ENCODE data around the gene C1QTNF12. TPM values are rescaled to one million over a fixed set of nuclear protein-coding genes. Genes with fewer than 3 reads are reported as not detected.

The C1QTNF12 gene
- polyA plus RNA-seq, 3 donors from 2014 or later, result not detected

DNA sequence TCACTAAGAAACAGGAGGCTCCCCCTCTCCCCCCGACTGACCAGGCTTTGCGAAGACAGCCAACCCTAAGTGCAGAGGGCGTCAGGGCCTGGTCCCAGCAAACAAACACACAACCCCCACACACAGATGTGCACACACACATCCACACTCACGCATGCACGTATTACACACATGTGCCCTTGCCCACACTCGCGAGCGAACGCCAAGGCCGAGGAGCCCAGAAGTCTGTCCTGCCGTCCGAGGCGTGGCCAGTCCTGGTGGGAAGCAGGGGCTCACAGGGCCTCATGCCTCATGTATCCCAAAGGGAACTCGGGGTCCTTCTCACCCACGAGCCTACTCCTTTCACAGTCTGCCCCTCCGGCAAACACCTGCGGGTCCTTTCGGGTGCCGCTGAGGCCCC lies 16.8 kb downstream of the C1QTNF12 start:
- DNase-seq, result no peak
- Mint-ChIP-seq H3K4me1 (peaks cover 45 to 56% of the 10 kb centered on the region in 2 donors), H3K9me3 (no peaks in the 10 kb centered on the region), H3K36me3 (peaks cover 6 to 16% (median 6%) of the 10 kb centered on the region in 3 donors), H3K27me3 (ENCODE audit: low read depth in 3 of 3) (peaks cover 8 to 24% (median 14%) of the 10 kb centered on the region in 3 donors), H3K4me3 (peak overlapping the region; percentile 33 to 94 (median 65)), H3K27ac (peak overlapping the region in 5 of 6 donors; percentile 39 to 78 (median 60))

DNA sequence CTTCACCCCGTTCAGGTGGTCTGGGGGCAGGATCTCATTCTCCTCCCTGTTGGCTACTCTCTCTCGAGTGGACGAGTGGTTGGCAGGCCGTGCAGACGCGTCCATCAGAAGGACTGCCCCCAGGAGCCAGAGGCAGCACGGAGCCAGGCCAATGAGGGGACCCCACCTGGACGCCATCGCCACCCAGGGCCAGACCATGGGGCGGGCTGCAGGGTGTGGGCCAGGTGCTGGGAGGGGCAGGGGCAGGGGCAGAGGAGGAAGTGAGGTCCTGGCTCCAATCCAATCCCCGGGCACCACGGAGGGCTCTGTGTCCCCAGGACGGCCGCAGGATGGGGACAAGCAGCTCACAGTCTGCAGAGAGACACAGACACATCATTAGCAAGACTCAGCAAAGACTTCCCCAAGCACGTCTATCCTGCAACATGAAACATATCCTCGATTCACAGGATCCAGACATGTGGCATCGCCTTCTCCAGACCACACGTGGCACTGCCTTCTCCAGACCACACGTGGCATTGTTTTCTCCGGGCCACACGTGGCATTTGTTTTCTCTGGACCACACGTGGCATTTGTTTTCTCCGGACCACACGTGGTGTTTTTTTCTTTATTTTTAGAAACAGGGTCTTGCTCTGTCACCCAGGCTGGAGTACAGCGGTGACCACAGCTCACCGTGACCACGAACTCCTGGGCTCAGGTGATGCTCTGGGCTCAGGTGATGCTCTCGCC lies 17.8 kb downstream of the C1QTNF12 start:
- DNase-seq, result no peak
- Mint-ChIP-seq H3K9me3 (no peaks in the 10 kb centered on the region), H3K36me3 (peaks cover 9 to 15% (median 9%) of the 10 kb centered on the region in 3 donors), H3K27ac (peak overlapping the region in 1 of 6 donors; percentile 26), H3K27me3 (ENCODE audit: low read depth in 3 of 3) (peaks cover 8 to 24% (median 8%) of the 10 kb centered on the region in 3 donors), H3K4me1 (peaks cover 38 to 49% of the 10 kb centered on the region in 2 donors), H3K4me3 (peak overlapping the region in 1 of 5 donors; percentile 92)

GRCh38 chr1:1228187-1228586 lies 18.3 kb downstream of the C1QTNF12 start:
- H3K36me3 Mint-ChIP-seq, result peaks cover 10 to 13% (median 11%) of the 10 kb centered on the region in 3 donors
- H3K27ac Mint-ChIP-seq, result no peak overlapping the region
- peaks cover 5 to 19% (median 5%) of the 10 kb centered on the region in 3 donors for H3K27me3 Mint-ChIP-seq (ENCODE audit: low read depth in 3 of 3)
- DNase-seq, result no peak
- H3K4me1 Mint-ChIP-seq, result peaks cover 38 to 46% of the 10 kb centered on the region in 2 donors
- H3K9me3 Mint-ChIP-seq, result no peaks in the 10 kb centered on the region
- no peak overlapping the region for H3K4me3 Mint-ChIP-seq

- Mint-ChIP-seq H3K36me3 (peaks cover 15 to 18% (median 17%) of the 10 kb centered on the region in 3 donors), H3K9me3 (no peaks in the 10 kb centered on the region), H3K27ac (no peak overlapping the region), H3K27me3 (ENCODE audit: low read depth in 3 of 3) (peaks cover 5 to 24% (median 7%) of the 10 kb centered on the region in 3 donors), H3K4me3 (no peak overlapping the region), H3K4me1 (peaks cover 46 to 53% of the 10 kb centered on the region in 2 donors)
- no peak for DNase-seq
Observed at GRCh38 chr1:1227386-1227785, 19.1 kb downstream of the C1QTNF12 start.

- Mint-ChIP-seq H3K27ac (peak overlapping the region in 1 of 6 donors; percentile 13), H3K36me3 (peaks cover 15 to 20% (median 19%) of the 10 kb centered on the region in 3 donors), H3K4me3 (no peak overlapping the region), H3K9me3 (no peaks in the 10 kb centered on the region), H3K27me3 (ENCODE audit: low read depth in 3 of 3) (peaks cover 7 to 27% (median 9%) of the 10 kb centered on the region in 3 donors), H3K4me1 (peaks cover 51 to 60% of the 10 kb centered on the region in 2 donors)
- no peak for DNase-seq
Observed at GRCh38 chr1:1226566-1227362, 19.8 kb downstream of the C1QTNF12 start.

DNA sequence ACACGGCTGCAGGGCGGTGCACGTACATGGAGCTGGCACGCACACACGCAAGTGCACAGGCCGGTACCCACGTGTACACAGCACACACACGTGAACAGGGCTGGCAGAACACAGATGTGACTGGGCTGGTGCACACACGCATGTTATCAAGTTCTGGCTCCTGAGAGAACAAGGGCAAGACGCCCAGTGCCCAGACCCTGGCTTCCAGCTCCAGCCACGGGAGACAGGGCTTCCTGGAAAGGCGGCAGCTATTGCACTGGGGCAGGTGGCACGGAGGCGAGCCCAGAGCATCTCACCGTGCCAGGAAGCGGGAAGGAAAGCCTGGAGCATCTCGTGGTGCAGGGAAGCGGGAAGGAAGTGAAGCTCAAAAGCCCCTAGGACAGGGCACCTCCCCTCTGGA lies 20.6 kb downstream of the C1QTNF12 start:
- Mint-ChIP-seq H3K4me1 (peaks cover 54 to 65% of the 10 kb centered on the region in 2 donors), H3K9me3 (no peaks in the 10 kb centered on the region), H3K4me3 (peak overlapping the region in 1 of 5 donors; percentile 60), H3K27ac (peak overlapping the region in 3 of 6 donors; percentile 1 to 87 (median 69)), H3K27me3 (ENCODE audit: low read depth in 3 of 3) (peaks cover 4 to 23% (median 5%) of the 10 kb centered on the region in 3 donors), H3K36me3 (peaks cover 15 to 22% (median 21%) of the 10 kb centered on the region in 3 donors)
- DNase-seq, result no peak

- Mint-ChIP-seq H3K36me3 (peaks cover 15 to 22% (median 21%) of the 10 kb centered on the region in 3 donors), H3K4me1 (peaks cover 54 to 65% of the 10 kb centered on the region in 2 donors), H3K27me3 (ENCODE audit: low read depth in 3 of 3) (peaks cover 4 to 19% (median 5%) of the 10 kb centered on the region in 3 donors), H3K9me3 (no peaks in the 10 kb centered on the region), H3K27ac (peak overlapping the region in 4 of 6 donors; percentile 1 to 87 (median 51)), H3K4me3 (peak overlapping the region in 1 of 5 donors; percentile 60)
- no peak for DNase-seq
Observed at GRCh38 chr1:1225238-1225845, 21.2 kb downstream of the C1QTNF12 start.

- DNase-seq, result no peak
- Mint-ChIP-seq H3K36me3 (peaks cover 15 to 22% (median 18%) of the 10 kb centered on the region in 3 donors), H3K4me1 (peaks cover 51 to 52% of the 10 kb centered on the region in 2 donors), H3K27me3 (ENCODE audit: low read depth in 3 of 3) (peaks cover 4 to 19% (median 5%) of the 10 kb centered on the region in 3 donors), H3K9me3 (no peaks in the 10 kb centered on the region), H3K27ac (peak overlapping the region in 1 of 6 donors; percentile 16), H3K4me3 (peak overlapping the region in 1 of 5 donors; percentile 24)
Observed at GRCh38 chr1:1223891-1224290, 22.6 kb downstream of the C1QTNF12 start.

GRCh38 chr1:1223321-1223720 lies 23.2 kb downstream of the C1QTNF12 start:
- DNase-seq, result no peak
- H3K4me1 Mint-ChIP-seq, result peaks cover 49 to 51% of the 10 kb centered on the region in 2 donors
- peak overlapping the region in 4 of 5 donors; percentile 68 to 79 (median 76) for H3K4me3 Mint-ChIP-seq
- H3K36me3 Mint-ChIP-seq, result peaks cover 15 to 22% (median 18%) of the 10 kb centered on the region in 3 donors
- H3K27ac Mint-ChIP-seq, result peak overlapping the region; percentile 93 to 97 (median 94)
- peaks cover 4 to 18% (median 5%) of the 10 kb centered on the region in 3 donors for H3K27me3 Mint-ChIP-seq (ENCODE audit: low read depth in 3 of 3)
- no peaks in the 10 kb centered on the region for H3K9me3 Mint-ChIP-seq

DNA sequence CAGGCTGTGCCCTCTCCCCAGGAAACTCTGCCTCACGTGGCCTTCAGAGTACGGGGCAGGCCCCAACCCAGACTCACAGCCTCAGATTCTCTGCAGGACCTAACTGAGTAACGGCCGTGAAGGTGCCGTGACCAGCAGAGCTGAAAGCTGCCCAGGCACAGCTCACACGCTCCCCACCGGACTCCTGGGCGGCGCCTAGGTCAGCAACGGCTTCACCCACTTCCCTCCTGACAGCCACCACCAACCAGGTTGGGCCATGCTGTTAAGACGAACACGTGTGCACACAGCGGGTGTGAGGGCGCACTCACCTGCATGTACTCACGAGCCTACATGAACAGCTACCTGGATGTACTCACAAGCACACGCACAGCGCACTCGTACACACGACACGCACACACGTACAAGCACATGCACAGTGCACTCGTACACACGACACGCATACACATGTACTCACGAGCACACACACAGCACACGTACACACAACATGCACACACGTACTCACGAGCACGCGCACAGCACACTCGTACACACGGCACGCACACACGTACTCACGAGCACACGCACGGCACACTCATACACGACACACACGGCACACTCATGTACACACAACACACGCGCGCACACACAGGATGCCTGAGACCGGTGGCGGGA lies 23.8 kb downstream of the C1QTNF12 start:
- H3K36me3 Mint-ChIP-seq, result peaks cover 15 to 26% (median 18%) of the 10 kb centered on the region in 3 donors
- H3K9me3 Mint-ChIP-seq, result no peaks in the 10 kb centered on the region
- peak overlapping the region; percentile 68 to 83 (median 78) for H3K4me3 Mint-ChIP-seq
- H3K4me1 Mint-ChIP-seq, result peaks cover 49 to 55% of the 10 kb centered on the region in 2 donors
- peak in 2 of 3 donors; percentile 40 for DNase-seq
- peaks cover 4 to 22% (median 5%) of the 10 kb centered on the region in 3 donors for H3K27me3 Mint-ChIP-seq (ENCODE audit: low read depth in 3 of 3)
- H3K27ac Mint-ChIP-seq, result peak overlapping the region; percentile 93 to 97 (median 94)

DNA sequence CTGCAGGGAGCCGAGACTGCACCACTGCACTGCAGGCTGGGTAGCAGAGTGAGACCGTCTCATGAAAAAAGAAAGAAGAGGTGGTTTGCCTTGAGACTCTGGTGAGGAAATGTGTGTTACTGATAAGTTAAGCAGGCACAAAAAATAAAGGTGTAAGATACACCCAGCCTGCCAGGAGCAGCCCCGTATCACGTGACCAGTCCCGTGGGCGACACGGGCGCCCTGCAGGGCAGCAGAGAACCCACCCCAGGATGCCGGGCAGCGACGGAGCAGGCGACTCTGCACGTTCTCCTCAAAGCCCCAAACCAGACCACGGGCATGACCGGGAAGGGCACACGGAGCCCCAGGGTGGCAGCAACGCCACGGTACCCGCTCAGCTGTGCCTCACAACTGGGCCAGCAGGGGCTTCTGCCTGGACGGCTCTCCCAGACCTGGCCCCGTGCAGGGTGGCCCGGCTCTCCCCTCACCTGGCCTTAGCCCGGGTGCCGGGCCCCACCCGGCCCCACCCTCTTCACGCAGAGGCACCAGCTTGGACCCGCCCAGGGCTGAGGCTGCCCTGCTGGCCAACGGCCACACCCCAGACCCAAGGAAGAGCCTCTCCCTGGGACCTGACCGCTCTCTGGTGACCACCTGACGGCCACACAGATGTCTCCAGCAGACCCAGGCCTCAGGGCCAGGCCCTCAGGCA lies 24.5 kb downstream of the C1QTNF12 start:
- DNase-seq, result peak; percentile 80 to 84 (median 82)
- H3K4me1 Mint-ChIP-seq, result peaks cover 49 to 59% of the 10 kb centered on the region in 2 donors
- H3K27me3 Mint-ChIP-seq (ENCODE audit: low read depth in 3 of 3), result peaks cover 6 to 28% (median 6%) of the 10 kb centered on the region in 3 donors
- H3K36me3 Mint-ChIP-seq, result peaks cover 15 to 26% (median 18%) of the 10 kb centered on the region in 3 donors
- H3K9me3 Mint-ChIP-seq, result no peaks in the 10 kb centered on the region
- H3K27ac Mint-ChIP-seq, result peak overlapping the region; percentile 93 to 97 (median 94)
- H3K4me3 Mint-ChIP-seq, result peak overlapping the region; percentile 78 to 83 (median 81)

GRCh38 chr1:1220197-1220596 lies 26.3 kb downstream of the C1QTNF12 start:
- Mint-ChIP-seq H3K27ac (peak overlapping the region; percentile 84 to 97 (median 94)), H3K4me3 (peak overlapping the region; percentile 5 to 53 (median 21)), H3K4me1 (peaks cover 51 to 67% of the 10 kb centered on the region in 2 donors), H3K27me3 (ENCODE audit: low read depth in 3 of 3) (peaks cover 11 to 34% (median 14%) of the 10 kb centered on the region in 3 donors), H3K36me3 (peaks cover 10 to 26% (median 20%) of the 10 kb centered on the region in 3 donors), H3K9me3 (no peaks in the 10 kb centered on the region)
- no peak for DNase-seq

Data from immature natural killer cell (primary cell).